Prostate gland (tissue), 2 donors: Measurements from ENCODE around the gene IGFBP2.

Source experiments
- POLR2A ChIP-seq: fragments of 450-650 bp; IDR thresholded peaks from one replicate; pipeline ENCODE4 v1.6.1; 2016; ENCODE audit warnings: antibody characterized with exemption, mild to moderate bottlenecking
- POLR2AphosphoS5 ChIP-seq: sonication (generic); formaldehyde crosslinking; IDR thresholded peaks from one replicate; pipeline ENCODE4 v1.6.1; 2017; ENCODE audit warnings: antibody characterized with exemption
- TF ChIP-seq, protein P1 (sequence below), 4 experiments: fragments of 200-600 bp in 2 of 4; fragments of 450-650 bp in 2 of 4; sonication (generic) in 2 of 4; IDR thresholded peaks; 1 replicate in 3 of 4; 2 replicates in 1 of 4; pipeline ENCODE4 v1.5.1; 2016 to 2019; ENCODE audit warnings: antibody characterized with exemption in 4 of 4, mild to moderate bottlenecking in 2 of 4, moderate library complexity in 2 of 4

DNA sequence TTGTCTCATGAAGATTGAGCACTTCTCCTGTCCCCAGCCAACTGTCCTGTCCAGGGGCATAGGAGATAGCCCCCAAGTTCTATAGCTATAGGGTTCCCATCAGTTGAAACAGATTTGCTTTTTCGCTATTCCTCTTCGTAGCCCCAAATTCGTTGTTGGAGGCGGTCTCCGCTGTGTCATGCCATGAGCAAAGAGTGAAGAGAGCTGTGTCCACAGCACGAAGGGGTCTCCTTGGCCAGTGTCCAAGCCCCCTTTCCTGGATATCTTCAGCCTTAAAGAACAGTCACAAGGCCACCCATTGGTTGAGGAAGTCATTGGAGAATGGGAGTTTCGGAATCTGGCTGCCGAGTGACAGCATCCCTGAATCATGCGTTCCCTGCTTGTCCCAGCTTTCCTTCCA is 41.2 kb downstream of the IGFBP2 start:
- TF ChIP-seq, protein P1, sequence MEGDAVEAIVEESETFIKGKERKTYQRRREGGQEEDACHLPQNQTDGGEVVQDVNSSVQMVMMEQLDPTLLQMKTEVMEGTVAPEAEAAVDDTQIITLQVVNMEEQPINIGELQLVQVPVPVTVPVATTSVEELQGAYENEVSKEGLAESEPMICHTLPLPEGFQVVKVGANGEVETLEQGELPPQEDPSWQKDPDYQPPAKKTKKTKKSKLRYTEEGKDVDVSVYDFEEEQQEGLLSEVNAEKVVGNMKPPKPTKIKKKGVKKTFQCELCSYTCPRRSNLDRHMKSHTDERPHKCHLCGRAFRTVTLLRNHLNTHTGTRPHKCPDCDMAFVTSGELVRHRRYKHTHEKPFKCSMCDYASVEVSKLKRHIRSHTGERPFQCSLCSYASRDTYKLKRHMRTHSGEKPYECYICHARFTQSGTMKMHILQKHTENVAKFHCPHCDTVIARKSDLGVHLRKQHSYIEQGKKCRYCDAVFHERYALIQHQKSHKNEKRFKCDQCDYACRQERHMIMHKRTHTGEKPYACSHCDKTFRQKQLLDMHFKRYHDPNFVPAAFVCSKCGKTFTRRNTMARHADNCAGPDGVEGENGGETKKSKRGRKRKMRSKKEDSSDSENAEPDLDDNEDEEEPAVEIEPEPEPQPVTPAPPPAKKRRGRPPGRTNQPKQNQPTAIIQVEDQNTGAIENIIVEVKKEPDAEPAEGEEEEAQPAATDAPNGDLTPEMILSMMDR (IDR thresholded peaks at IDR 0.05) = no peak
- TF ChIP-seq POLR2A = no peak
- no peak for TF ChIP-seq POLR2AphosphoS5
